GM12801 (cell line): ENCODE measurements around the gene RAB22A.

Experiments used
- TF ChIP-seq, protein P1 (sequence below): IDR thresholded peaks from one replicate; pipeline ENCODE4 v1.5.1; 2011; ENCODE audit warnings: control low read depth; ENCODE audit not compliant: insufficient read length; ENCODE audit errors: extremely low read depth

The RAB22A gene

DNA sequence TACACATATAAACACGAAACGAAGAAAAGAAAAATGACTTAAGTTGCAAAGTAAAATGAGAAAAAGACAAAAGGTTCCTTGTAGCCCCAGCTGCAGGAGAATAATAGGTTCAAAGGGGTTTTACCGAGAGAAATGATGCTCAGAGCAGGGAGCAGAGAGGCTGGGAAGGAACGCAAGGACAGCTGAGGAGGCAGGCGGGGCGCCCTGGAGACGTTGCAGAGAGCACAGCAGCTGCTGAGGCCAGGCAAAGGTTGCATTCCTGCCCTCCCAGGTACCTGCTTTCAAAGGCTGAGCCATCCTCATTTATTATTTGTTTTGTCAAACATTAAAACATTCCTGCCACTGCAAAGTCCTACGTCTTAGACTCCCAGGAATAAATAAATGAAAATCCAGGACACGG, 63.3 kb downstream of the RAB22A start:
- TF ChIP-seq, protein P1, sequence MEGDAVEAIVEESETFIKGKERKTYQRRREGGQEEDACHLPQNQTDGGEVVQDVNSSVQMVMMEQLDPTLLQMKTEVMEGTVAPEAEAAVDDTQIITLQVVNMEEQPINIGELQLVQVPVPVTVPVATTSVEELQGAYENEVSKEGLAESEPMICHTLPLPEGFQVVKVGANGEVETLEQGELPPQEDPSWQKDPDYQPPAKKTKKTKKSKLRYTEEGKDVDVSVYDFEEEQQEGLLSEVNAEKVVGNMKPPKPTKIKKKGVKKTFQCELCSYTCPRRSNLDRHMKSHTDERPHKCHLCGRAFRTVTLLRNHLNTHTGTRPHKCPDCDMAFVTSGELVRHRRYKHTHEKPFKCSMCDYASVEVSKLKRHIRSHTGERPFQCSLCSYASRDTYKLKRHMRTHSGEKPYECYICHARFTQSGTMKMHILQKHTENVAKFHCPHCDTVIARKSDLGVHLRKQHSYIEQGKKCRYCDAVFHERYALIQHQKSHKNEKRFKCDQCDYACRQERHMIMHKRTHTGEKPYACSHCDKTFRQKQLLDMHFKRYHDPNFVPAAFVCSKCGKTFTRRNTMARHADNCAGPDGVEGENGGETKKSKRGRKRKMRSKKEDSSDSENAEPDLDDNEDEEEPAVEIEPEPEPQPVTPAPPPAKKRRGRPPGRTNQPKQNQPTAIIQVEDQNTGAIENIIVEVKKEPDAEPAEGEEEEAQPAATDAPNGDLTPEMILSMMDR: no peak

DNA sequence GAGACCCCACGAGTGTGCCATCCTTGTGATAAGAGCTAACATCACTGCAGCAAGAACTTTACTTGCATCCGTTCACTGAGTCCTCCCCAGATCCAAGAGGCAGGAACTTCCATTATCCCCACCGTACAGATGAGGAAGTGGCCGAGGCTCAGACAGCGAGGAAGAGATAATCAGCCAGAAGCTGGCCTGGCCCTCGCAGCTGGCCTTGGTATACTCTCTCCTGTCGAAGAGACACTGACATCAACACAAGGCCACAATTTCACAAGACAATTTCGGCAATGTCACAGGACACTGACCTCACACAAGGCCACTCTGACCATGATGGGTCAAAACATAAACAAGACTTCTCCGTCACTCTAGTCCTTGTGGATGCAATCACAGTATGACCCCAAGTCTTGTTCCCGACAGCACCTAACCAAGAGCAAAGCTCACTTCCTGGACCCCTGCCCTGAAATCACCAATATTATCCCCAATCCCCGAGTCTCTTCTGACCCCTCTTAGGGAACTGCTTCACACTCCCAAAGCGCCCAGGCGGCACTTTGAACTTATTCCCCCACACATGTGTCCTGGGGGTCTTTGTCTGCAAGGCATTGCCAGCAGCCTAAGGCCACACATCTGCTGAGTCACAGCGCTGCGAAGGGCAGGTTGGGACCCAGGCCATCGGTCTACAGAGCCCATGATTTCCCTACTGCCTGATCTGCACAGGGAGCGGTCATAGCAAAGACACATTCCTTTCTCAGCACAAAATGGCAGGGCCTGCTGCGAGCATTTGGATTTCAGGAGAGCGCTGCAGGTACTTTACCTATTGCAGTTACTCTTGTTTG, 64.7 kb downstream of the RAB22A start:
- TF ChIP-seq, protein P1: no peak

DNA sequence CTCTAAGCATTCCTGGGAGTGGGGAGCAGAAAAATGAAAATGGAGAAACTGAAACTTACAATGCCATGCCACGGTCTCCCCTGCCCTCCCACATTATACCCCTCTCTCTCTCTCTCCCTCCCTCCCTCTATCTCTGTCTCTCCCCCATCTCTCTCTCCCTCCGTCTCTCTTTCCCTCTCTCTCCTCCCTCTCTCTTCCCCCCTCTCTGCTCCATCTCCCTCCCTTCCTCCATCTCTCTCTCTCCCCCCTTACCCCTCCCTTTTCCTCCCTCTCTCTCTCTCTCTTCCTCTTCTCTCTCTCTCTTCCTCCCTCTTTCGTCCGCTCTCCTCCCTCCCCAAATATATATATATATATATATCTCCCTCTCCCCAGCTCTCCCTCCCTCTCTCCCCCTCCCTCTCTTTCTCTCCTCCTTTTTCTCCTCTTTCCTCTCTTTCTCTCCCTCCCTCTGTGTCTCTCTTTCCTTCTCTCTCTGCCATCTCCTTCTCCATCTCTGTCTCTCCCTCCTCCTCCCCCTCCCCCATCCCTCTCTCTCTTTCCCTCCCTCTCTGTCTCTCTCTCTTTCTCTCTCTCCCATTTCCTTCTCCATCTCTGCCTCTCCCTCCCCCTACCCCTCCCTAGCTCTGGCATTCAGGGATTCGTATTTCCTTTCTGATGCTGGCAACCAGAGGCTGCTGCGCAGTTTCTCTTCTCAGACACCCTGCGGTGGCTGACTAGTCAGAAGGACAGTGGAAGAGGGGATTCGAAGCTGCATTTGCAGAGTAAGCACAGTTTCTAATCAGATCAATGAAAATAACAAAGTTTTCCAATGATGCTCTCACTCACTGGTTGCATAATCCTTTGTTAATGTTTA, 65.6 kb downstream of the RAB22A start:
- TF ChIP-seq, protein P1: no peak

DNA sequence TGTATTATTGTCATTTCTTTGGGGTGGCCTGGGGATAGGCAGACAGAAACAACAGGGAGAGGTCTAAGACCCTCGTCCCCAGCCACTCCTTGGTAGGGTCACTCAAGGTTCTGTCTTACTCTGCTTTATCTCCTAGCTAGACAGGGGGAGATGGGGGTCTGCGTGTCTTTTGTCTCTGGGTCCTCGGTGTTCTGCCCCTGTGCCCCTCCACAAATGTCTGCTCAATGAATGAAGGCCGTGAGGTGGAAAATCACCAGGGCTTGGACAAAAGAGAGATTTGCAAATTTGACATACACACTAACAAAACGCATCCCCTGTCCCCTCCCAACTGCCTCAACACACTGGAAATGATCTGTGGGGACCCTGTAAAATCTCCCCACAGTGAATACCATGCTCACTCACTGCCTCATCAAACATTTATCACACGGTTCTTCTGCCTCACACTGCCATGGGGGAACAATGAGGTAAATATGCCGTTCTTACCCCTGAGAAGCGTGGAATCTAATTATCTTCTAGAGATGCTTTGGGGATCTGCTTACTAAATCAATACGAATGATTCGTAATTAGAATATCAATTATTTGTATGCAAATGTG, 66.3 kb downstream of the RAB22A start:
- TF ChIP-seq, protein P1: no peak

DNA sequence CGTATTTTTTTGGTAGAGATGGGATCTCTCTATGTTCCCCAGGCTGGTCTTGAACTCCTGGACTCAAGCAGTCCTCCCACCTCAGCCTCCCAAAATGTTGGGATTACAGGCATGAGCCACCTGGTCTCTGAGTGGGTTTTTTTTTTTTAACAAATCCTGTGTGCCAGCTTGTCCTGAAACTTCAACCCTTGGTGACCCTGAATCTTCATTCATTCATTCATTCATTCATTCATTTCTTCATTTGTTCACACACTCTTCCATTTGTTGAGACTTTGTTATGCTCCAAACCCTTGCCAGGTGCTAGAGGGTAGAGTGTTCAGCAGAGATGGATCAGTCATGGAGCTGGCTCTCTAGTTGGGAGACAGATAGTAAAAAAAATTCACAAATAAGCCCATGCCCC, 67.5 kb downstream of the RAB22A start:
- TF ChIP-seq, protein P1: no peak

DNA sequence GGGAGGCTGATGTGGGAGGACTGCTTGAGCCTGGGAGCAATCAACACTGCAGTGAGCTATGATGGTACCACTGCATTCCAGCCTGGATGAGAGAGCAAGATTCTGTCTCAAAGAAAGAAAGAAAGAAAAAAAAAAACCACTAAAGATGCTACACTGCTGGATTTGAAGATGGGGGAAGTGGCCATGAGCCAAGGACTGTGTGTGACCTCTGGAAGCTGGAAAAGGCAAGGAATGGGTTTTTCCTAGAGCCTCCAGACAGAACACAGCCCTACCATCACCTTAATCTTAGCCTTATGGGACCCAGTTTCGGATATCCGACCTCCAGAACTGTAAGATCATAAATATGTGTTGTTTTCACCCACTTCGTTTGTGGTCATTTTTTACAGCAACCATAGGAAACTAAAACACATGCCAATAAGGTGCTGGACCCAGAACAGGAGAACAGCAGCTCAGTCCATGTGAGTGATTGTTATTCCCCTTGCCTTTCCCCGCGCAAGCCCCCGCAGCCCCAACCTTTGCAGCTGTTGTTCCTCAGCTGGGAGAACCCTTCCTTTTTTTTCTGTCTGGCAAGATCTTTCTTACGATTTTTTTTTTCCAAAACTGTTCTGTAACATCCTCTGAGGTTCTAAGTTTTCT, 68.4 kb downstream of the RAB22A start:
- TF ChIP-seq, protein P1: no peak

DNA sequence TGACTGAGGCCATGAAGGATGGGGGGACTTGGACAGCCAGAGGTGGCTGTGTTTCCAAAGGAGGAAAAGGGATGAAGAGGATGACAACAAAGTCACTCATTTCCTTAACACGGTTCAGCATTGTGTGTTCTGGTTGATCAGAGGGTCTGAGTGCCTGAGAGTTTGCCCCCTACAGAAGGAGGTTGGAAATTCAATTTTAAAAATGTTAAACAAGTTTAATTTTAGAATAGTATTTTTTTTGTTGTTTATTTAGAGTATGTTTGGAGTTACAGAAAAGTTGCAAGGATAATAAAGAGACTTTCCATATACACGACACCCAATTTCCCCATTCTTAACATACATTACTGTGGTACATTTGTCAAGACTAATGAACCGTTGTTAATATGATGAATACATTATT, 69.2 kb downstream of the RAB22A start:
- TF ChIP-seq, protein P1: no peak
